Central memory CD4-positive, alpha-beta T cell (primary cell): ENCODE results near the gene C9orf40.

Experiments used
- DNase-seq: peaks from one replicate; pipeline ENCODE4 v3.0.0; 2022

The C9orf40 gene

DNA sequence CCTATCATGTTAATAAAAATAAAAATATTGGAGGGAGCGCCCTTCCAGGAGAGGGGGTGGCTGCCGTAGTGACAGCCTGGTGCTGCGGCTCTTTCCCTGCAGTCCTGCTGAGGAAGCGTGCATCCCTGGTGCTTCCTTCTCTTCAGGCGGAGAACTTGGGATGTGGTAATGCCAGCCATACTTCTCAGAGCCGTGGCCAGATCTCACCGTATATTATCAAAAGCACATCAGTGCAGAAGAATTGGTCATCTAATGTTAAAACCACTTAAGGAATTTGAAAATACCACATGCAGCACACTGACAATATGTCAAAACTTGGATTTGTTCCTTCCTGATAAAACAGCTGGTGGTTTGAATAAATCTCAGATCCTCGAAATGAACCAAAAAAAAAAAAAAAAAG, 17.7 kb downstream of the C9orf40 start:
- no peak for DNase-seq

- no peak for DNase-seq
Observed at GRCh38 chr9:74921737-74922136, 31.0 kb downstream of the C9orf40 start.

- no peak for DNase-seq
Observed at GRCh38 chr9:74920944-74921626, 31.6 kb downstream of the C9orf40 start.

DNA sequence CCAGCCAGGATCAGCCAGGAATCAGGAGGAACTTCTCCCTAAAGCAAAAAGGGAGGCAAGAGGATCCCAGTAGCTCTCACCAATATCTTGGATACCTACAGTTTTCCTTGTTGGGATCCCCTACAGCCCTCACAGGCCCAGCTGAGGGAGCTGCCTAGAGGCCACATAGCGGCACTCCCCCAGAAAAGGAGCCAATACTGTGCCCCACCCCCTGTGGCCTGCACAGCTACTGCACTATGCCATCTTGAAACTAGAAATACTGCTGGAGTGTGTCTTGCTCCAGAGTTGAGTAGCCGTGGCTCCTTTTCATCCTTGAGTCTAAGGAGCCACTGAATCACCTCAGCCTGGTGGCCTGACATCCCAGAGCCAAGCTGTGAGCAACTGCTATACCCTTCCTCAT, 42.7 kb downstream of the C9orf40 start:
- no peak for DNase-seq

GRCh38 chr9:74908665-74909064, 44.0 kb downstream of the C9orf40 start:
- DNase-seq = no peak

DNA sequence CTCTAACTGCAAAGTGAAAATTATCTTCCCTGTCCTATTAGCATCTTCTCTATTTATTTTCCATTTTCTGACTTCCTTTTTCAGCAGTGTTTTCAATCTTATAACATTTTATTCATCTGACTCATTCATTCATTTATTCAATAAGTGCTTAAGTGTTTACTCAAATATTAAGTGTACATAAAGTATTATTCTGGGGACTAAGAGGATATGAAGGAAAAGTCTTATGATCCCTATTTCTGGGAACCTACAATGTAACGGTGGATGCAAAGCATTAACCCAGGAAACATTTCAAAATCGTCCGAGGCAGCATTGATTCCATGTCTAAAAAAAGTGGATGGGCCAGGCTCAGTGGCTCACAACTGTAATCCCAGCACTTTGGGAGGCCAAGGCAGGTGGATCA, 45.6 kb downstream of the C9orf40 start:
- no peak for DNase-seq

DNA sequence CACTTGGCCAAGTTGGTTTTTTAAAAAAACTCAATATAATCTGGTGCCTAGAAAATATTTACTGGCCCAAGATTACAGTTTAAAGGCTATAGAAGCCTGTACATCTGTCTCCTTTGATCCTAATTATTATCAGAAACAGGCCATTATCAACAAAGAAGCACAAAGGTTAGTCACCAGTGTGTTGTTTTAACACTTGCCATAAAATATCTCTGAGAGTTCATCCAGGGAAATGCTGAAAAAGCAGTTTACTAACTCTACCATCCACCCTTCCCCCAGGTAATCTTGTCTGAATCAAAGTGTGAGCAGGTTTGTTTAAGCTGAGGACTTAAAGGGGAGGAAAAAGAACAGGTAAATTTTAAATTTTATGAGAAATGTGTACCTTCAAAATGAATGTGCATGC, 51.7 kb downstream of the C9orf40 start:
- DNase-seq = no peak
